Hematopoietic multipotent progenitor cell treated with erythropoietin and hydrocortisone succinate and interleukin-3 and kit ligand, for 6 days (in vitro differentiated cells): ENCODE measurements around the gene MROH8.

Source experiments
- DNase-seq: peaks from one replicate; pipeline ENCODE4 v3.0.0-alpha.2; 2015

MROH8 gene

GRCh38 chr20:37198932-37199660 lies 19.7 kb upstream of the MROH8 start:
- DNase-seq, result no peak

GRCh38 chr20:37194621-37195417 lies 15.5 kb upstream of the MROH8 start:
- peak; percentile 64 for DNase-seq

GRCh38 chr20:37193821-37194220 lies 14.5 kb upstream of the MROH8 start:
- DNase-seq, result no peak

- DNase-seq, result no peak
Observed at GRCh38 chr20:37193226-37193625, 13.9 kb upstream of the MROH8 start.

GRCh38 chr20:37192137-37192854 lies 12.9 kb upstream of the MROH8 start:
- DNase-seq, result peak; percentile 95

- DNase-seq, result no peak
Observed at GRCh38 chr20:37190354-37191112, 11.2 kb upstream of the MROH8 start.

GRCh38 chr20:37189416-37190016 lies 10.2 kb upstream of the MROH8 start:
- DNase-seq, result no peak

GRCh38 chr20:37188787-37189186 lies 9.4 kb upstream of the MROH8 start:
- DNase-seq, result no peak

- DNase-seq, result no peak
Observed at GRCh38 chr20:37185686-37186085, 6.3 kb upstream of the MROH8 start.

GRCh38 chr20:37179683-37180524 lies 556 bp upstream of the MROH8 start:
- peak; percentile 19 for DNase-seq

GRCh38 chr20:37172836-37173235 lies 6.5 kb downstream of the MROH8 start:
- no peak for DNase-seq

- DNase-seq, result no peak
Observed at GRCh38 chr20:37166867-37167266, 12.5 kb downstream of the MROH8 start.

GRCh38 chr20:37165031-37165430 lies 14.3 kb downstream of the MROH8 start:
- DNase-seq, result no peak

- DNase-seq, result no peak
Observed at GRCh38 chr20:37163832-37164554, 15.4 kb downstream of the MROH8 start.

- no peak for DNase-seq
Observed at GRCh38 chr20:37162646-37163045, 16.7 kb downstream of the MROH8 start.

GRCh38 chr20:37161830-37162549 lies 17.4 kb downstream of the MROH8 start:
- peak; percentile 50 for DNase-seq

GRCh38 chr20:37160683-37161082 lies 18.7 kb downstream of the MROH8 start:
- no peak for DNase-seq

- DNase-seq, result no peak
Observed at GRCh38 chr20:37158248-37158647, 21.1 kb downstream of the MROH8 start.

GRCh38 chr20:37155987-37156386 lies 23.4 kb downstream of the MROH8 start:
- DNase-seq, result no peak

GRCh38 chr20:37154684-37155298 lies 24.6 kb downstream of the MROH8 start:
- DNase-seq, result peak; percentile 82
